NCI-H446 (cell line): ENCODE measurements around the gene ACBD3.

Source experiments
- DNase-seq, 2 experiments: peaks; one replicate each; lab custom pipeline; 2025; lab: John Stamatoyannopoulos, UW

Gene ACBD3

DNA sequence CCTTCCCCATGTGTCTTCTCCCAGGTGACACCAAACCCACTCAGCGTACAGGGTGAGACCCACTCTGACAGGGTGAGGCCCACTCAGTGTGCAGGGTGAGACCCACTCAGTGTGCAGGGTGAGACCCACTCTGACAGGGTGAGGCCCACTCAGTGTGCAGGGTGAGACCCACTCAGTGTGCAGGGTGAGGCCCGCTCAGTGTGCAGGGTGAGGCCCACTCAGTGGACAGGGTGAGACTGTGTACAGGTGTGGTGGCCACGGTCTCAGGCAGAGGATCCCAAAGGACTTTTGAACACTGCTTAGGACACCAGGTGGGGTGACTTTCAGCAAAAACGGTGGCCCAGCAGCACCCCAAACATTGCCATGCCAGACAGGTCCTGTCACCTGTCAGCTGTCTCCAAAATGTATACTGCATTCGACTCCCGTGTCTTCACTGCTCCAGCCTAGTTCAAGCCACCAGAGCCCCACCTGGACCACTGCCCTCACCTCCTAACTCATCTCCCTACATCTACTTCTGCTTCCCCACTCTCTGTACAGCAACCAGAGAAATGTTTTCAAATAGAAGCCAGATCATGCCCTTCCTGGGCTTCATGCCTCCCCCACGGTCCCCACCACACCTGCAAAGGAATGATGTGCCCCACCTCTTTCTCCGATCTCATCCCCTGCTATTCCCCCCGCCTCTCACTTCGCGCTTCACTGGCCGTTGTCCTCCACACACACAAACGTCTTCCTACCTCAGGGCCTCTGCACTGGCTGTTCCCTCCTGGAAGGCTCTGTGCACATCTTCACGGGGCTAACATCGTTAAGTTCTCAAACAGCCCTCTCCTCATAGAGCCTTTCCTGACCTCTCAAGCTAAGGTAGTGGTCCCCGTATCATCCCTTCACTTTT, 52.1 kb downstream of the ACBD3 start:
- no peak for DNase-seq

DNA sequence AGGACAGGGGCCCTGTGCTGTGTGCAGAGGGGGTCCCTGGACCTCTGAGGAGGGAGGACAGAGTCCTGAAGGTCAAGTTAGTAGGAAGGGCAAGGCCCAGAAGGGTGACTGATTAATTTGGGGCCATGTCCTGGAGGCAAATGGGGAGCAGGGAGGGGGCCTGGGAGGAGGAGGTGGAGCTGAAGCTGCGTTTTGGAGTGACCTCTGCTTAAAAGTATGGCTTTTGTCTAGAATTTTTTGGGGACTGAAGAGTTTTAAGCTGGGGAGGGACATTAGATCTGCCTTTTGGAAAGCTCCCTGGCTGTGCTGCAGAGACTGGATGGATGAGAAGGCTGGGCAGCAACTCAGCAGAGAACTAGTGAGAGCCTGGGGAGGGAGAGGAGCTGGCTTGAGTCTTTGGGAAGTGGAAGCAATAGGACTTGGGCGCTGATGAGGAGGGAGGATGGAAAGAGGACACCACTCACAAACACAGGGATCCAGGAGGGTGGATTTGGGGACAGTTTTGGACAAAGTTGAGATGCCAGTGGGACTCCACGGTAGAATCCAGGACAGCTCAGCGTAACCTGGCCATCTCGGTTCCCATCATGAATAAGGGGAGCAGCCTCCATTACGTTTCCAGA, 52.9 kb downstream of the ACBD3 start:
- no peak for DNase-seq

DNA sequence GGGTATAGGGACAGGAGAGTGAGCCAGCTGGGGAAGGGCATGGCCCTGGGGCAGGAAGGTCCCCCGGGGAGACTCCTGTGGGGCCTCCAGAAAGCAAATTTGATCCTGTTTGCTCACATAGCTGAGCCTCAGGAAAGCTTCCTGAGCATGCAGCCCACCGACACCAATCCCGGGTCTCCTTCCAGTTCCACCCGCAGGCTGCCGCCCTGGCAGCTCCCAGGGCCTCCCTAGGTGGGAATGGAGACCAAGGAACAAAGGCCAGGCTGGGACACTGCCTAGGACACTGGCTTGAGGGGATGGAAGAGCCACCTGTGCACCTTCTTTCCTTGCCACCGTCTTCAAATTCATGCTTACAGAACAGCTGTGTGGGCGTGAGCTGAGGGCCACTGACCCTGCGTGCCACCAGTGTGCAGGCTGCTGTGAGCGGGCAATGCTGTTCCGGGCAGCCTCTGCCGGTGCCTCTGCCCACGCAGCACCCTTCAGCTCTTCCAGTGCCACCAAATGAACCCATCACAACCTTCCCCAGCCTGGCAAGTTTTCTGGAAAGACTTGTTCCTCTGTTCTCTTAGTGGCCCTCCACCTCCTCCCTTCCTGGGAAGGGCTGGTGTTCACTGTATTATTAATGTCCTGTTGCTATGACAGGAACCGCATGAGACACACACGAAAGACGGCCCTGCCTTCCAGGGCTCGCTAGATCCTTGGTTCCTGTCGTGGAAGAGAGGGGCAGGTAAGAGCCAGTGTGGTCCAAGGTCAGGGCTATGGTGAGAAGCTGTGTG, 53.6 kb downstream of the ACBD3 start:
- DNase-seq = no peak

DNA sequence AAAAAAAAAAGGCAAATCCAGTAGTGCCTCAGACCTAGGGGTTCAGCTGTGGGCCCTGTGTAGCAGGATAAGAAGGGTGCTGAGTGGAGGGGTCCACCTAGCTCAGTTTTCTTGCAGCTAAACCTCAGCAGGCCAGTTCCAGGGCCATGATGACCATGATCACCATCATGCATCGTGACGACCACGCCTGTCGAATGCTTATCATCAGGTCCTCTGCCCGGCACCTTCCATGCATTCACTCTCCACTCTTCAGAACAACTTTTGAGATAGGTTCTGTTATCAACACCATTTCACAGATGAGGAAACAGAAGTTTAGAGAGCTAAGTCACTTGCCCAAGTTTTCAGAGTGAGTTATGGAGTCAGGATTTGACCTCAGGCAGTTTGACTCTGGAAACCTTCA, 54.9 kb downstream of the ACBD3 start:
- no peak for DNase-seq

DNA sequence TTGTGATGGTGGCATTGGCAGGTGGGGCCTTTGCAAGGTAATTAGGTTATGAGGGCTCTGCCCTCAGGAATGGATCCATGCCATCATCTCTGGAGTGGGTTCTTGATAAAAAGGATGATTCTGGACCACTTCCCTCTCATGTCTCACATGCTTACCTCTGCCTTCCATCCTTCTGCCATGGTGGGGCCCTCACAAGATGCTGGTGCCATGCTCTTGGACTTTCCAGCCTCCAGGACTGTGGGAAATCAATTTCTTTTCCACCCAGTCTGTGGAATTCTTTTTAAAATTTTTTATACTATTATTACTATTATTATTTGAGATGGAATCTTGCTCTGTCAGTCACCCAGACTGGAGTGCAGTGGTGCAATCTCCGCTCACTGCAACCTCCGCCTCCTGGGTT, 57.3 kb downstream of the ACBD3 start:
- no peak for DNase-seq

DNA sequence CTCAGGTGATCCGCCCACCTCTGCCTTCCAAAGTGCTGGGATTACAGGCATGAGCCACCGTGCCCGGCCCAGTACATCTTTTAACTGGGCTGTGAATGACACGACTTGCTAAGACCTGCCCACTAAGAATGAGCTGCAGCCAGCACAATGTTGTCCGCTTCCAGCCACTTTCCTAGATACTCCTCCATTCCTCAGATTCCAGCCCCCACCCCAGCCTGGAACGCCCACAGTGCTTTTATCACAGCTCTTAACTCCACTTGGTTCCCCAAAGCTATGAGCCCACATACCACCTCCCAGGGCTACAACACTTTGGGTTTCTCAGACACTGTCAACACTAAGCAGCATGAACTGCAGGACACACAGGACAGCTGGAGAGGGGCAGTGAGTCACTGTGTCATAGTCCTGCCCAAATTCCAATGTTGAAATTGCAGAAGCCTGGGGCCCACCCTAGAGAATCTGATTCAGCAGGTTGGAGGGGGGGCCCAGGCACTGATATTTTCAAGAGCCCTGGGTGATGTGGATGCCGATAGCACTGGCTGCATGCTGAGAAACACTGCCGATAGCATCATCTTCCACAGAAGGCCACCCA, 58.0 kb downstream of the ACBD3 start:
- DNase-seq = no peak

DNA sequence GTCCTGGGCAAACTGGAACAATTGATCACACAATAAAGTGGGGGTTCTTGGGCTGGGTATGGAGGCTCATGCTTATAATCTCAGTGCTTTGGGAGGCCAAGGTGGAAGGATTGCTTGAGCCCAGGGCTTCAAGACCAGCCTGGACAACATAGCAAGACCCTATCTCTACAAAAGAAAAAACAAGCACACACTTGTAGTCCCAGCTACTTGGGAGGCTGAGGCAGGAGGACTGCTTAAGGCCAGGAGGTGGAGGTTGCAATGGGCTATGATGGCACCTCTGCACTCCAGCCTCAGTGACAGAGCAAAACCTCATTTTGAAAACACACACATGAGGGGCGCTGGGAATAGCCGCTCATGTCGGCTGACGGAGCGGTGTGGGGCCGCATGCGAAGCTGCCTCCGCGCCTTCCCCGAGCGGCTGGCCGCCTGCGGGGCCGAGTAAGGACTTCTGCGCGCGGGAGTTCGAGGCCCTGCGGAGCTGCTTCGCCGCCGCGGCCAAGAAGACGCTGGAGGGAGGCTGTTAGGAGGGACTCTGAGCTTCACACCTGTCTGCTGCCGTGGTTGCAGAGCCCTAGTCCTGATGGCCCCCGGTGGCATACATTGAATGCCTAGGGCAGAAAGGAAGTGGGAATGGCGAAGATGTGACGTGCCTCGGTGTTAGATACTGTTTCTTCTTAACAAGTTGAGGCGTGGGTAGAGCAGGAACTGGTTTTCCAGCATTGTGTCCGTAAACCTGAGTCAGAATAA, 59.5 kb downstream of the ACBD3 start:
- DNase-seq = no peak

DNA sequence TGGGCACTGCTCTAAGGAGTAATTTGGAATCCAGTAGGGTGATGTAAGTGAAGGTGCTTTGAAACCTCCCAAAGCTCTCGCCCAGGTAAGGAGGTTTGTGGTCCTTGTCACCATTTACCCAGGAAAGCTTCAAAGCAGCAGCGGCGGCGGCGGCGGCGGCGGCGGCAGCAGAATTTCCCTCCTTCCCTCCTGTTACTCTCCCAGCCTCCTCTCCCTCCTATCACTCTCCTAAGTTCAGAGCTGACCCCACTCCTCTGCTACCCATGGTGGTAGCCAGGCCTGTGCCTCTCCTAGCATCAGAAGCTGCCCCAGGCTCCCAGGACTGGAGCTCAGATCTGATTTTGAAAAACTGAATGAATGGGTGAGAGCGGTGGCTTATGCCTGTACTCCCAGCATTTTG, 60.7 kb downstream of the ACBD3 start:
- no peak for DNase-seq

DNA sequence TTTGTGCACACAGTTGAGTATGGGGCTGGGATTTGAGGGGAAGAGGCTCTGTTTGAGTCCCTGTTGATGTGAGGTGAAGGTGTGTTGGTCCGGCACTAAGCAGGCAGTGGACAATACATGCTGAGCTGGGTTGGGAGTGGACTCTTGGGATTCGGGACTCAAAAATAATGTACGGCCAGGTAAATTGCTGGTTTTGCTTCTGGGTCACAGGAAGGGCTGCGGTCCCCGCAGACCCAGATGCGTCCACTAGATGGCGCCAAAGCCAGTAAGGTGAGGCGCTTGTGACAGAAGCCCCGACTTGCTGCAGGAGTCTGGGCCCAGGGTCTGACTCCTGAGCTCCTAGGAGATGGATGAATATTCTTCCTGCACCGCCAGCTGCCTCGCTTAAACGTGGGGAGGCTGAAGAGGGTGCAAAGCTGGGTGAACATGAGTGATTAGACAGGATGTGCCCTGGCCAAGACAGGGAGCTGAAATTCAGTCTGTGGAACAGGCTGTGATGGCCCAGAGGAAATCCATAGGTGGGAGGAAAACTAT, 61.4 kb downstream of the ACBD3 start:
- peak; percentile 87 to 89 for DNase-seq

DNA sequence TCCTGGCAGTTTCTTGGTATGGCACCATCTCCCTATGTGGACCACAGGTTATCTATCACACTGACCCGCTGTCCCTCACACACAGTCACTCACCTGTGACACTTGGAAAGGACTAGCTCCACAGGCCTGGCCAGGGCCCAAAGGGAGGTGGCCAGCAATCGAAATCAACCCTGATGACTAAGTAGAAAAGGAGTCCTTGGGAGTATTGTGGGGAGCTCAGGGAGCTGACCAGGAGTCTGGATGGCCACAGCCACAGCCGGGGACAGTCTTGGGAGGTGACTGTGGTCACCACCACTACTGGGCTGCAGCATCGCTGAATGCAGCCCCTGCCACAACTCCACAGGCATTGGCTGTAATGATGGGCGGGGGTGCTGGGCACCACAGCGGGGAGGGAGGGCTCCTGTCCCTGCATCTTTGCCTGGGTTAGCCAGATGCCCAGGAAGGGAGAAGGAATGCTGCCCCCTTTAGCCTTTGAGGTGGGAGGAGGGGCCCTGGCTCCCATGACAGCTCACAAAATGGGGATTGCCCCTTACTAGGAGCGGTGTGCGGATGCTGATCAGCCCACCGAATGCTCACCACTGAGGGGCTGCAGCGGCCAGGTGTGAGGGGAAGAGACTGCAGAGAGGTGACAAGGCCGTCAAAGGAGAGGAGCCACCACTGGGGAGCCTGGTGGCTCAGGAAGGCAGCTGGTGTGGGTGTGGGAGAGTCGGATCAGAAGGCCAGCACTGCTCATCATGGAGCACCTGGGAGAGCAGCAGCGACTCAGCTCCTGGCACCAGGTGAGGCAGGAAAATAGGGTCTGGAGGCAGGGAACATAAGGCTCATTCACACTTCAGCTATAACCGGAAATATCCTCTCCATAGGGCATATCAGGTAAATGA, 62.7 kb downstream of the ACBD3 start:
- DNase-seq = no peak

DNA sequence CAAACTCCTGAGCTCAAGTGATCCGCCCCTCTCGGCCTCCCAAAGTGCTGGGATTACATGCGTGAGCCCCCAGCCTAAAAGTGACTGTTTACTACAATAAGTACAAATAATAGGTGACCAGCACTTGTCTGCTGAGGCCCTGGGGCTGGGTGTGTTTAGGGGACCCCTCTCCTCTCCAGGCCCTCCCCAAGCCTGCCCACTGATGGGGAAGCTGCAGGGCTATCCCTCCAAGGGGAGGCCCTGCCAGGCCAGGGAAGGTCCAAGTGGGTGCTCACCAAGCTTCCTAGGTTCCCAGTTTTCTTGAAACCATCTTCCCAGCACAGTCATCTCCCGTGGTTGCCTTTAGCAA, 63.4 kb downstream of the ACBD3 start:
- no peak for DNase-seq

DNA sequence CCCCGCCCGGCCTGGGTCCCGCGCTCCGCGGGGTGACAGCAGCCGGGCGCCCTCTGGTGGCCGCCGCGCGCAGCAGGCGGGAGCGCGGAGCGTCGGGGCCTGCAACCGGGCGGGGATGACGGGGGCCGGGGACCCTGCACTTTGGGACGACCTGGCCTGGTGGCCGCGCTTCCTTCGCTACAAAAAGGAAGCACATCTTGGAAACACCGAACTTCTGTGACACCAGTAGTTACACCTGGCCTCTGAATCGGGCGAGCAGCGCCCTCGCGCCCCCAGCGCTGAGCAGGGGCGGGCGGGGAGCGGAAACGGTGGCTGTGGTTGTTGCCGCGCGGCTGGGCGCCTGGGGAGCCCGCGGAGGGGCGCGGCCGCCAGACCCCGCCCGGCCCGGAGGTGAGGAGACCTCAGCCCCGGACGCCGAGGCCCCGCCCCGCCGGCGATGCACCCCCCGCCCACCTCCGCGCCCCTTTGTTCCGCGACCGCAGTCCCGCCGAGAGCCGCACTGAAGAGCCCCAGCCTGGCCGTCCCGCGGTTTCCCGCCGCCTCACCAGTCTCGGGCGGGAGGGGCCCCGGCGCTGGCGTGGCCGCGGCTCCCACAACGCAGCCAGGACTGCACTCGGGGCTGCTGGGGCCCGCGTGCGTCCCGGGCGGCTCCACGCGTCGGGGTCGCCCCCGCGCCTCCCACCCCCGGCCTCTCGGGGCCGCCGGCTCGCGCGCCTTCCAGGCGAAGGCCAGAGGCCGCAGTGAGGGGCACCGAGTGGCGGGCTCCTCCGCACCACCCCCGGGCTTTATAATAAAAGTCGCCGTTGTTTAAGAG, 64.7 kb downstream of the ACBD3 start:
- DNase-seq = peak; percentile 57 to 75

DNA sequence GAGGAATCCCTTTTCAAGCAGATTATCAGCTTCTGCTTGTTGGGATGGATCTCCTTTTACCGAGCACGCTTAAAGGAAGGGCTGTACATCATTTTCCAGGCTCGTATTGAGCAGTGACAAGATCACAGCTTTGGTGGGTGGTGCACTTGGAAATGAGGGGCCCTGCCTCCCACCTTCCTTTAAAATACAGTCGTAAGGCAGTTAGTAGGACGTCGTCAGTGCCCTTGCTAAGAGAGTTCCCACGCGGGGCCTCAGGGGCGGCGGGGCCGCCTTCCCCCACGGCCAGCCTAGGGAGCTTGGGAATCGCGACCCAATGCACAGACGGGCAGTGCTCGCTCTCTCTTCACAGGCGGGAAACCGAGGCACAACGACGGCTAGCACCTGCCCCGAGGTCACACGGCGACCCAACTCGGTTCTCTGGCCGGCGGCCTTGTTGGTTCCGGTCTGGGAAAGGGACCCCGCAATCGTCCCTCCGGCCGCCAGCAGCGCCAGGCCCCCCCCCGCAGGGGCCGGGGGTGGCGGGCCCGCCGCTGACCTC, 65.4 kb downstream of the ACBD3 start:
- DNase-seq = no peak

DNA sequence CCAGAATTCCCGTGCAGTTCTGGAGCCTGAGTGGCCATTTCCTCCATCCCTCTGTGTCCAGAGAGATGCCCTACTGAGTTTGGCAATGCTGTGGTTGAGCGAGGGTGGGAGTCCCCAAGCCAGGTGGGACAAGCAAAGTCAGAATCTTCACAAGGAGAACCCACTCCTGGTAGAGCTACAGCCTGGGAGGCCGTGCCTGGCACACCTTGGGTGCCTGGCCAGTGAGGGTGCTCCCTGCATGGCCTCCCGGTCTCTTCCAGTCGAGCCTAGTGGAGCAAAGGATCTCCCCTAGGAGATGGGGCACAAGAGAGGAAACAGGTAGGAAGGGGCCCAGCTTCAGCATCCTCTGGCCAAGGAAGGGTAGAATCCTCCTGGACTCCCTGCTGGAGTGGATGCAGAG, 66.1 kb downstream of the ACBD3 start:
- no peak for DNase-seq

DNA sequence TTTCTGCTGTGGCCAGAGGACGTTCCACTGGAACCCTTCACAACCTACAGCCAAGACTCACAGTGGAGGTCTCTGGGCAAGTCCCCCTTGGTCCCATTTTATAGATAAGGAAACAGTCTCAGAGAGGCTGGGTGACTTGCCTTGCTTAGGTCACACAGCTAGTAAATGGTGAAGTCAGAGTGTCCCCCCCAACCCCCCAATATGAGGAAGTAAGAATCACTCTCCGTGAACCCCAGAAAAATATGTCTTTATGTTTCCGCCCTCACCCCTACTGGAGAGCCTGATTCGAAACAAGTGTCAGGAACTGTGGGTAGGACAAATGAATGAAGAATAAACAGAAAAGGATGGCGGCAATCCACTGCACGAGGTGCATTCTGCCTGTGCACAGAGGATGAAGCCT, 67.4 kb downstream of the ACBD3 start:
- no peak for DNase-seq

DNA sequence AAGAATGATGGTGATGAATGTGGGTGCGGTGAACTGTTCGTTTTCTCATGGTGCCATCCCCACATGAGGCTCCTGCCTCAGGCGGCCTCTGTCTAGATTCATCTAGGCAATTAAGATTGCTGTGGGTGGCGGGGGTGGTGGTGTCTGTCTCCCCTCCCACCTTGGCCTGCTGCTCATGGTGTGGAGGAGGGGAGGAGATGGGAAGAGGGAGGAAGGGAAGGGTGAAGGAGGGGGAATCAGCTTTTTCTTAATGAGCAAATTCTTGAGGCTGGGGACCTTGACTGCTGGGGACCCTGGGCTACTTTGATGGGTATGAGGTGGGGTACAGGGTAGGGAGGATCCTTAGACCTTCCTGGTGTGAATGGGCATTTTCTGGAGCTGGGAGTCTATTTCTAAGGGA, 68.2 kb downstream of the ACBD3 start:
- no peak for DNase-seq

DNA sequence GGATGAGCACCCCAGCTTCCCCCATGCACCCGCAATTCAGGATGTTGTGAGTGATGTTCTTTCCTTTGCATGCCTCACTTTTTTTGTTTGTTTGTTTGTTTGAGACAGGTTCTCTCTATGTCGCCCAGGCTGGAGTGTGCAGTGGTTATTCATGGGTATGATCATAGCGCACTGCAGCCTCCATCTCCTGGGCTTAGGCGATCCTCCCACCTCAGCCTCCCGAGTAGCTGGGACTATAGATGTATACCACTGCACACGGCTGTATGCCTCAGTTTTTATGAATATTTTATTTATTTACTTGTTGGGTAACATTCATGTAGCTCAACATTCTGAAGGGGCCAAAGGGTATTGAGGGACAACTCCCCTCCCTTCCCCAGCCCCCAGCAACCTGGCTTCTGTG, 69.2 kb downstream of the ACBD3 start:
- DNase-seq = no peak

DNA sequence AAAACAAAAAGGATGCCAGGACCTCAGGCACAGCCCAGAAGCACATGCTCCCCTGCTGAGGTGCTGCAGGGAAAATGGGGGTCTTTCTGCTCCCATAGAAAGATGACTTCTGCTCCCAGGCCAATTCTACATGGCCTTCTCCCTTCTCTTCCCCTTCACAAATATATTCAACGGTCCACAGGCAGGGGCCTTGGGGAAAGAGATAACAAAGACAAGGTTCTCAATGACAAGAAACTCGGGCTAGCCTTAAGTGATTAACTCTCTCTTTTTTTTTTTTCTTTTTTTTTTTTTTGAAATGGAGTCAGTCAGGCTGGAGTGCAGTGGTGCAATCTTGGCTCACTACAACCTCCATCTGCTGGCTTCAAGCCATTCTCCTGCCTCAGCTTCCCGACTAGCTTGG, 69.9 kb downstream of the ACBD3 start:
- no peak for DNase-seq

DNA sequence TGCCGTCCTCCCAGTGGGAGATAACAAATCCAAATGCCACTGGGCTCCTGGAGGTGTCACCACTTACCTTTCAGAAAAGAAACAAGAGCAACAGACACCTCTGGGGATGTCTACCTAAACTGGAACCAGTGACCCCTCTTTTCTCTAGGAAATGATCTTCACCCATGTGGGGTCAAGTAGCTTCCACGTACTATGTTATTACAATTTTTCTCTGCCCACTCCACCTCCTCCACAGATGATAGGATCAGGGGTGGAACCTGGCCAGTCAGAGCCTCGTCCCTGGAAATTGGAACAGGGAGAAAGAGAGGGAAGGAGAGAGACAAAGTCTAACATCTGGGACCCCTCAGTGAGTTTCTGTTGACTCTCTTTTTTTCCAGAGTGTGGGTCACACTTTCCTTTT, 73.9 kb downstream of the ACBD3 start:
- DNase-seq = no peak

DNA sequence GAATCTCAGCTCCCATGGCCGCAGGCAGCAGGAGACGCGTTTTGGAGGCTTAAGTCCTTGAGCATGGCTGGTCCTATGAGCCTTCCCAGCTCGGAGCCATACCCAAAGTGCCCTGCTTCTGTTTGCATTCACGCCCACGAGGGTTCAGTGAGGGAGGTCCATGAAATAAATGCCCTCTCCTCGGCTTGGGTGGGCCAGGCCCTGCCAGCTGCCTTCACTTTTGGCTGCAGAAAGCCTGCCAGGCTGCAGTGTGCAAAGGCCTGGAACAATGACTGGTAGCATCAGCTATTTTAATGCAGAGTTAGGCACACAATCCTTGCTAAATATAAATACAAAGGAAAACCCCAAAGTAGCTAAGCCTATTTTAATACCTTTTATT, 74.7 kb downstream of the ACBD3 start:
- DNase-seq = no peak
